SK-N-SH (cell line): Measurements from ENCODE around the gene ADTRP. TPM values are rescaled to one million over a fixed set of nuclear protein-coding genes. Genes with fewer than 3 reads are reported as not detected.
"Not testable (repeated sequence)": the region's sequence is repeated elsewhere in the genome, so short reads cannot be mapped to it uniquely, and the experiment has no call there.

Experiments used
- CTCF ChIA-PET: fragments of 300-600, 350-600 bp; formaldehyde crosslinking; extraction: SDS; loops from one replicate; lab custom pipeline; 2021; lab: Yijun Ruan, JAX
- POLR2A ChIA-PET: fragments of 350-600 bp; sonication (Branson Sonifier 250); formaldehyde crosslinking; extraction: SDS; loops from one replicate; lab custom pipeline; 2020; ENCODE audit warnings: antibody characterized with exemption, inconsistent platforms; lab: Yijun Ruan, JAX
- DNase-seq: peaks from one replicate; pipeline ENCODE4 v3.0.0; 2012
- H2AFZ ChIP-seq: fragments of 200-600 bp; sonication (generic); 2 replicates; pipeline ENCODE4 v1.8.1; 2016; ENCODE audit warnings: antibody characterized with exemption, mild to moderate bottlenecking, low read depth
- H3F3A ChIP-seq: fragments of 200-600 bp; sonication (generic); replicated peaks from 2 replicates; pipeline ENCODE3; 2016; ENCODE audit warnings: antibody characterized with exemption, mild to moderate bottlenecking; ENCODE audit not compliant: insufficient read depth
- H3K27ac ChIP-seq, 2 experiments: fragments of 200-500 bp in 1 of 2; fragments of 200-600 bp in 1 of 2; sonication (Bioruptor generic) in 1 of 2; sonication (generic), shearing (Covaris generic) in 1 of 2; 2 replicates each; pipeline versions ENCODE4 v1.5.1 to v1.6.1; 2014 to 2016; ENCODE audit warnings: low read depth in 2 of 2, inconsistent platforms in 1 of 2, low read length in 1 of 2, mild to moderate bottlenecking in 1 of 2, mixed read lengths in 1 of 2
- H3K27me3 ChIP-seq: fragments of 200-600 bp; sonication (generic), shearing (Covaris generic); 2 replicates; pipeline ENCODE4 v1.6.1; 2016; ENCODE audit warnings: mixed run types; ENCODE audit not compliant: insufficient read depth
- H3K36me3 ChIP-seq, 2 experiments: fragments of 200-500 bp in 1 of 2; fragments of 200-600 bp in 1 of 2; sonication (Bioruptor generic) in 1 of 2; sonication (generic) in 1 of 2; replicated peaks in 1 of 2; 2 replicates each; pipeline versions ENCODE3 to v1.5.1; 2014 to 2016; ENCODE audit warnings: low read length in 1 of 2, mild to moderate bottlenecking in 1 of 2; ENCODE audit not compliant: insufficient read depth in 2 of 2, control insufficient read depth in 1 of 2
- H3K4me1 ChIP-seq, 2 experiments: fragments of 200-500 bp in 1 of 2; fragments of 200-600 bp in 1 of 2; sonication (Bioruptor generic) in 1 of 2; sonication (generic), shearing (Covaris generic) in 1 of 2; 2 replicates each; pipeline versions ENCODE4 v1.5.1 to v1.6.1; 2014 to 2016; ENCODE audit warnings: low read depth in 1 of 2, low read length in 1 of 2, mixed run types in 1 of 2; ENCODE audit not compliant: insufficient read depth in 2 of 2, control insufficient read depth in 1 of 2
- H3K4me2 ChIP-seq: fragments of 200-600 bp; sonication (generic), shearing (Covaris generic); 2 replicates; pipeline ENCODE4 v1.6.1; 2017; ENCODE audit warnings: mixed run types
- H3K4me3 ChIP-seq, 2 experiments: fragments of 200-500 bp in 1 of 2; fragments of 200-600 bp in 1 of 2; sonication (Bioruptor generic) in 1 of 2; sonication (generic), shearing (Covaris generic) in 1 of 2; 2 replicates each; pipeline versions ENCODE4 v1.5.1 to v1.8.1; 2014 to 2016; ENCODE audit warnings: low read depth in 2 of 2, inconsistent platforms in 1 of 2, low read length in 1 of 2, mild to moderate bottlenecking in 1 of 2, mixed read lengths in 1 of 2, moderate library complexity in 1 of 2
- H3K79me2 ChIP-seq: fragments of 200-600 bp; sonication (generic); 2 replicates; pipeline ENCODE4 v1.8.1; 2017; ENCODE audit warnings: mild to moderate bottlenecking; ENCODE audit not compliant: insufficient read depth
- H3K9ac ChIP-seq: fragments of 200-600 bp; sonication (generic); 2 replicates; pipeline ENCODE4 v1.6.1; 2017; ENCODE audit warnings: mixed run types
- H3K9me2 ChIP-seq: fragments of 200-600 bp; sonication (generic); 2 replicates; pipeline ENCODE4 v1.6.1; 2017; ENCODE audit warnings: mixed run types
- H3K9me3 ChIP-seq: fragments of 200-600 bp; sonication (generic); 2 replicates; pipeline ENCODE4 v1.6.1; 2017; ENCODE audit warnings: mixed run types, mild to moderate bottlenecking, moderate library complexity
- H4K20me1 ChIP-seq: fragments of 200-600 bp; sonication (generic); 2 replicates; pipeline ENCODE4 v1.6.1; 2017; ENCODE audit warnings: mild to moderate bottlenecking, mixed run types; ENCODE audit not compliant: insufficient read depth
- CHD2 ChIP-seq: fragments of 150-350 bp; IDR thresholded peaks from 2 replicates; pipeline ENCODE4 v1.6.1; 2018; ENCODE audit warnings: low read length; ENCODE audit not compliant: partially characterized antibody
- ELF1 ChIP-seq: IDR thresholded peaks from 2 replicates; pipeline ENCODE4 v1.4.0; 2012
- EP300 ChIP-seq, 2 experiments: IDR thresholded peaks; 2 replicates each; pipeline versions ENCODE4 v1.4.0 to v1.6.1; 2012; ENCODE audit warnings: borderline replicate concordance in 1 of 2, low read depth in 1 of 2, low read length in 1 of 2
- EZH2phosphoT487 ChIP-seq: fragments of 200-600 bp; sonication (generic); IDR thresholded peaks from 2 replicates; pipeline ENCODE4 v1.6.1; 2017; ENCODE audit warnings: low read depth, mixed run types, mild to moderate bottlenecking, antibody characterized with exemption, moderate library complexity, borderline replicate concordance
- FOXJ3 ChIP-seq: sonication (generic); formaldehyde crosslinking; IDR thresholded peaks from 2 replicates; pipeline ENCODE4 v1.5.1; 2020; ENCODE audit warnings: mild to moderate bottlenecking, missing genetic modification reagents
- FOXM1 ChIP-seq: IDR thresholded peaks from 2 replicates; pipeline ENCODE4 v1.4.0; 2012; ENCODE audit warnings: low read depth, mild to moderate bottlenecking
- GABPA ChIP-seq: IDR thresholded peaks from 2 replicates; pipeline ENCODE4 v1.4.0; 2012; ENCODE audit warnings: low read depth, mild to moderate bottlenecking
- MEF2A ChIP-seq: IDR thresholded peaks from 2 replicates; pipeline ENCODE4 v1.4.0; 2012; ENCODE audit warnings: low read depth, borderline replicate concordance
- PBX3 ChIP-seq: IDR thresholded peaks from 2 replicates; pipeline ENCODE4; 2012
- RAD21 ChIP-seq: IDR thresholded peaks from 2 replicates; pipeline ENCODE4 v1.6.1; 2012; ENCODE audit warnings: mild to moderate bottlenecking, low read length
- RCOR1 ChIP-seq: fragments of 150-350 bp; IDR thresholded peaks from 2 replicates; pipeline ENCODE4 v1.6.1; 2017; ENCODE audit warnings: antibody characterized with exemption, low read length
- SIN3A ChIP-seq: IDR thresholded peaks from 2 replicates; pipeline ENCODE4 v1.6.1; 2012; ENCODE audit warnings: low read depth, mild to moderate bottlenecking, low read length, moderate library complexity, borderline replicate concordance
- SMC3 ChIP-seq: IDR thresholded peaks from 2 replicates; pipeline ENCODE4 v1.6.1; 2012; ENCODE audit warnings: low read depth, low read length, improper control_type of control experiment
- WGBS: methylation state at CpG from one replicate; pipeline ENCODE4 v1.1.6; 2017; ENCODE audit warnings: low lambda C conversion rate; 5-methylcytosine and 5-hydroxymethylcytosine counted together
- polyA plus RNA-seq, 3 experiments: library from polyadenylated mRNA; depleted of rRNA; stranded (reverse); fragments of >200 nt; gene quantifications; 2 replicates each; pipeline ENCODE4 v1.2.3, GENCODE V29; 2012
- TF ChIP-seq, protein P1 (sequence below): IDR thresholded peaks from 2 replicates; pipeline ENCODE4 v1.4.0; 2012; ENCODE audit warnings: low read depth, borderline replicate concordance
- TF ChIP-seq, protein P2 (sequence below): fragments of 150-350 bp; IDR thresholded peaks from 2 replicates; pipeline ENCODE4 v1.6.1; 2017; ENCODE audit warnings: antibody characterized with exemption, low read length, low read depth, borderline replicate concordance

Gene ADTRP
- polyA plus RNA-seq, 1 of the 3 experiments (the other 2 are of a cell fraction) = 0.84 TPM

- Histone ChIP-seq H4K20me1 (no peaks in the 10 kb centered on the region), H3K4me2 (no peak overlapping the region), H3K36me3 (no peaks in the 10 kb centered on the region), H3K79me2 (no peaks in the 10 kb centered on the region), H3K4me3 (no peak overlapping the region), H2AFZ (no peak overlapping the region), H3K27ac (no peak overlapping the region), H3K9me3 (no peaks in the 10 kb centered on the region), H3K9me2 (no peaks in the 10 kb centered on the region), H3F3A (no peaks in the 10 kb centered on the region), H3K9ac (no peak overlapping the region), H3K27me3 (no peaks in the 10 kb centered on the region), H3K4me1 (peaks cover 4 to 5% of the 10 kb centered on the region in 2 experiments; a peak in 1 of 4 replicates)
- TF ChIP-seq CHD2 = no peak
- TF ChIP-seq RCOR1 = no peak
- TF ChIP-seq RAD21 = no peak
- TF ChIP-seq EP300 (IDR thresholded peaks at IDR 0.05; ENCODE audit: borderline replicate concordance in 1 of 2, low read depth in 1 of 2, low read length in 1 of 2) = no peak
- no peak for TF ChIP-seq SIN3A
- TF ChIP-seq MEF2A = no peak
- no peak for TF ChIP-seq ELF1
- ChIA-PET POLR2A (no interaction called here), CTCF (no interaction called here)
- WGBS = 80% methylated on average over 6 of the region's 6 CpGs
- no peak for DNase-seq
Observed at GRCh38 chr6:11802886-11803590, 24.4 kb upstream of the ADTRP start.

GRCh38 chr6:11800531-11800930, 21.9 kb upstream of the ADTRP start:
- H3K27ac ChIP-seq, H3K9me2 ChIP-seq, H3K4me2 ChIP-seq, DNase-seq, H3K79me2 ChIP-seq, H2AFZ ChIP-seq, H3K4me1 ChIP-seq, H3K9me3 ChIP-seq, H3K4me3 ChIP-seq, H3F3A ChIP-seq, H3K36me3 ChIP-seq, H4K20me1 ChIP-seq, CTCF ChIA-PET, H3K27me3 ChIP-seq, H3K9ac ChIP-seq, POLR2A ChIA-PET: not testable (repeated sequence)
- 82% methylated on average over 1 of the region's 1 CpG for WGBS

GRCh38 chr6:11798538-11798937, 19.9 kb upstream of the ADTRP start:
- ChIA-PET CTCF (no interaction called here), POLR2A (no interaction called here)
- TF ChIP-seq SMC3 = no peak
- TF ChIP-seq, protein P1, sequence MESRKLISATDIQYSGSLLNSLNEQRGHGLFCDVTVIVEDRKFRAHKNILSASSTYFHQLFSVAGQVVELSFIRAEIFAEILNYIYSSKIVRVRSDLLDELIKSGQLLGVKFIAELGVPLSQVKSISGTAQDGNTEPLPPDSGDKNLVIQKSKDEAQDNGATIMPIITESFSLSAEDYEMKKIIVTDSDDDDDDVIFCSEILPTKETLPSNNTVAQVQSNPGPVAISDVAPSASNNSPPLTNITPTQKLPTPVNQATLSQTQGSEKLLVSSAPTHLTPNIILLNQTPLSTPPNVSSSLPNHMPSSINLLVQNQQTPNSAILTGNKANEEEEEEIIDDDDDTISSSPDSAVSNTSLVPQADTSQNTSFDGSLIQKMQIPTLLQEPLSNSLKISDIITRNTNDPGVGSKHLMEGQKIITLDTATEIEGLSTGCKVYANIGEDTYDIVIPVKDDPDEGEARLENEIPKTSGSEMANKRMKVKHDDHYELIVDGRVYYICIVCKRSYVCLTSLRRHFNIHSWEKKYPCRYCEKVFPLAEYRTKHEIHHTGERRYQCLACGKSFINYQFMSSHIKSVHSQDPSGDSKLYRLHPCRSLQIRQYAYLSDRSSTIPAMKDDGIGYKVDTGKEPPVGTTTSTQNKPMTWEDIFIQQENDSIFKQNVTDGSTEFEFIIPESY = no peak
- no peak for TF ChIP-seq CHD2
- TF ChIP-seq RAD21 = no peak
- no peak for TF ChIP-seq FOXJ3 (CRISPR knock-in tag)
- TF ChIP-seq PBX3 = no peak
- TF ChIP-seq, protein P2, sequence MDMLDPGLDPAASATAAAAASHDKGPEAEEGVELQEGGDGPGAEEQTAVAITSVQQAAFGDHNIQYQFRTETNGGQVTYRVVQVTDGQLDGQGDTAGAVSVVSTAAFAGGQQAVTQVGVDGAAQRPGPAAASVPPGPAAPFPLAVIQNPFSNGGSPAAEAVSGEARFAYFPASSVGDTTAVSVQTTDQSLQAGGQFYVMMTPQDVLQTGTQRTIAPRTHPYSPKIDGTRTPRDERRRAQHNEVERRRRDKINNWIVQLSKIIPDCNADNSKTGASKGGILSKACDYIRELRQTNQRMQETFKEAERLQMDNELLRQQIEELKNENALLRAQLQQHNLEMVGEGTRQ = no peak
- no peak for TF ChIP-seq FOXM1
- TF ChIP-seq GABPA = no peak
- TF ChIP-seq EZH2phosphoT487 = no peak
- H3K9me3 ChIP-seq = 0 out of 2 replicates have a peak, but pooled peaks cover 2% of the 10 kb centered on the region
- no peak overlapping the region for H3K4me3 ChIP-seq
- H3K9me2 ChIP-seq = no peaks in the 10 kb centered on the region
- no peaks in the 10 kb centered on the region for H4K20me1 ChIP-seq
- no peaks in the 10 kb centered on the region for H3K36me3 ChIP-seq
- H3K4me2 ChIP-seq = no peak overlapping the region
- no peak overlapping the region for H3K9ac ChIP-seq
- H2AFZ ChIP-seq = no peak overlapping the region
- H3K79me2 ChIP-seq = no peaks in the 10 kb centered on the region
- 84% methylated on average over 7 of the region's 7 CpGs for WGBS
- DNase-seq = no peak
- peaks cover 0 to 5% of the 10 kb centered on the region in 2 experiments; a peak in 2 of 4 replicates for H3K4me1 ChIP-seq
- no peaks in the 10 kb centered on the region for H3F3A ChIP-seq
- no peak overlapping the region for H3K27ac ChIP-seq
- H3K27me3 ChIP-seq = no peaks in the 10 kb centered on the region
